Left lung (tissue), 10 donors: ENCODE data around the gene STXBP5L. TPM values are rescaled to one million over a fixed set of nuclear protein-coding genes. Genes with fewer than 3 reads are reported as not detected.
A peak's percentile ranks its signal among the peaks of the same experiment; 100 is the strongest.
"Not testable (repeated sequence)": the region's sequence is repeated elsewhere in the genome, so short reads cannot be mapped to it uniquely, and the experiment has no call there.

Experiments used
- ATAC-seq: fragments of 200-7000 bp; cut with Tn5 transposase; one replicate; pipeline ENCODE4 v1.9.1; 2020; ENCODE audit warnings: moderate library complexity
- DNase-seq, 4 donors: peaks; one replicate each; pipeline ENCODE4 v3.0.0-alpha.2; 2013 to 2020
- H3K27ac ChIP-seq, 2 donors: fragments of 200-600 bp; sonication (generic) in 1 of 2; one replicate each; pipeline versions ENCODE4 v1.5.0 to v1.8.0; 2020 to 2021
- H3K27me3 ChIP-seq, 2 donors: fragments of 200-600 bp; sonication (generic) in 1 of 2; one replicate each; pipeline versions ENCODE4 v1.5.0 to v1.8.0; 2020 to 2021
- H3K36me3 ChIP-seq, 2 donors: fragments of 200-600 bp; sonication (generic) in 1 of 2; one replicate each; pipeline versions ENCODE4 v1.5.0 to v1.8.0; 2020 to 2021
- H3K4me1 ChIP-seq, 2 donors: fragments of 200-600 bp; one replicate each; pipeline ENCODE4 v1.8.0; 2021
- H3K4me3 ChIP-seq, 2 donors: fragments of 200-600 bp; sonication (generic) in 1 of 2; one replicate each; pipeline versions ENCODE4 v1.5.0 to v1.8.0; 2020 to 2021; ENCODE audit warnings: mild to moderate bottlenecking in 1 of 2
- H3K9me3 ChIP-seq, 2 donors: fragments of 200-600 bp; sonication (generic) in 1 of 2; one replicate each; pipeline versions ENCODE4 v1.5.0 to v1.8.0; 2020 to 2021
- intact Hi-C, 2 donors: fragments of 100-400 bp; cut with DNase I; formaldehyde crosslinking; loops; one replicate each; pipeline versions ENCODE4 v1.11.2 to v1.14.2; 2022
- polyA plus RNA-seq, 6 donors: library from polyadenylated mRNA; unstranded; fragments of 120-200 nt; gene quantifications; one replicate each; pipeline ENCODE4 v1.2.1, GENCODE V29; 2013; ENCODE audit not compliant: insufficient read length in 6 of 6
- total RNA-seq, 2 donors: library from RNA; stranded (reverse); fragmentation: NEBNext Ultra II Directional; extraction: Animal tissue kit (Norgen Biotek cat#: 25700); gene quantifications; one replicate each; pipeline ENCODE4 v1.2.1, GENCODE V29; 2021
- TF ChIP-seq, protein P1 (sequence below), 2 donors: fragments of 200-600 bp; sonication (generic) in 1 of 2; IDR thresholded peaks; one replicate each; pipeline versions ENCODE4 v1.5.0 to v1.8.0; 2021; ENCODE audit warnings: antibody characterized with exemption in 2 of 2
- donor health status: DM: no; HTN: yes; CAD: no.
- donor health status: DM: no; HTN: no; CAD: no.

STXBP5L gene
- total and polyA plus RNA-seq, 8 donors, result 0.14 to 0.41 (median 0.17) TPM; not detected in 2

DNA sequence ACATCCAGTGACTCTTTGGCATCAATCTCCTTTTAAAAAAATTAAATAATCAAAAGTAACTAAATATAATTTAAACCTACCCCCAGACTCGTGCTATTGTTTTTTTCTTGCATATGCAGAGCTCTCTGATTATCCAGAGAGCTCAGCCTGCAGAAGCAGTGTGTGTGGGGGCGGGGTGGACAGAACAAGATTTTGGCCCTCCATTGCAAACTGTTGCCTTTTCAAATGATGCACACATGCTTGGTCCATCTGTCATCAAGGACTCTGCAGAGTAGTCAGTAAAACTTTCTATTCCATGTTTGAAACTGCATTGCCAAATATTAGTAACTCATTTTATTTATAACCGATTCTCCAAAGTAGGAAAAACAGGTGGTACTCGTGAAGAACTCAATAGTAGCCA lies 28.6 kb upstream of the STXBP5L start:
- TF ChIP-seq, protein P1, sequence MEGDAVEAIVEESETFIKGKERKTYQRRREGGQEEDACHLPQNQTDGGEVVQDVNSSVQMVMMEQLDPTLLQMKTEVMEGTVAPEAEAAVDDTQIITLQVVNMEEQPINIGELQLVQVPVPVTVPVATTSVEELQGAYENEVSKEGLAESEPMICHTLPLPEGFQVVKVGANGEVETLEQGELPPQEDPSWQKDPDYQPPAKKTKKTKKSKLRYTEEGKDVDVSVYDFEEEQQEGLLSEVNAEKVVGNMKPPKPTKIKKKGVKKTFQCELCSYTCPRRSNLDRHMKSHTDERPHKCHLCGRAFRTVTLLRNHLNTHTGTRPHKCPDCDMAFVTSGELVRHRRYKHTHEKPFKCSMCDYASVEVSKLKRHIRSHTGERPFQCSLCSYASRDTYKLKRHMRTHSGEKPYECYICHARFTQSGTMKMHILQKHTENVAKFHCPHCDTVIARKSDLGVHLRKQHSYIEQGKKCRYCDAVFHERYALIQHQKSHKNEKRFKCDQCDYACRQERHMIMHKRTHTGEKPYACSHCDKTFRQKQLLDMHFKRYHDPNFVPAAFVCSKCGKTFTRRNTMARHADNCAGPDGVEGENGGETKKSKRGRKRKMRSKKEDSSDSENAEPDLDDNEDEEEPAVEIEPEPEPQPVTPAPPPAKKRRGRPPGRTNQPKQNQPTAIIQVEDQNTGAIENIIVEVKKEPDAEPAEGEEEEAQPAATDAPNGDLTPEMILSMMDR (IDR thresholded peaks at IDR 0.05), result no peak
- H3K36me3 ChIP-seq, result no peaks in the 10 kb centered on the region
- H3K9me3 ChIP-seq, result no peaks in the 10 kb centered on the region
- H3K27ac ChIP-seq, result no peak overlapping the region
- H3K27me3 ChIP-seq, result no peaks in the 10 kb centered on the region
- intact Hi-C loops, result no loop called here
- no peaks in the 10 kb centered on the region for H3K4me1 ChIP-seq
- ATAC-seq (no peak), DNase-seq (no peak)
- no peak overlapping the region for H3K4me3 ChIP-seq

DNA sequence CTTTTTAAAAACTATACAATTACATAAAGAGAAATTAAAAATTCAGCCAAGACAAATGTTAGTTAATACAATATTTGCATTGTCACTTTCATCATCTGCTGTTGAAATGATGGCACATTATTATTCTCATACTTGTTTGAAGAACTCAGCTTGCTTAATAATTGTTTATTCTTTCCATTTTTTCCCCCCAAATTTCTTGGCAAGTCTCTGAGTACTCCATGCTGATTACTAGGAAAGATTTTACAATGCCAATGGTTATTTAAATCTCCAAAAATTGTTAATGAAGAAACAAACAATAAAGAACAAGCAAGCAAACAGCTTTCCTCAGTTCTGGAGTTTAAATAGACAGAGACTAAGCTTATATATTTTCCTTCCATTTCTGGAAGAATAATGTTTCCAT lies 15.1 kb upstream of the STXBP5L start:
- Histone ChIP-seq H3K36me3 (no peaks in the 10 kb centered on the region), H3K27me3 (no peaks in the 10 kb centered on the region), H3K4me1 (no peaks in the 10 kb centered on the region), H3K9me3 (peaks cover 0 to 3% of the 10 kb centered on the region in 2 donors), H3K4me3 (no peak overlapping the region), H3K27ac (no peak overlapping the region)
- intact Hi-C loops, result no loop called here
- TF ChIP-seq, protein P1 (IDR thresholded peaks at IDR 0.05), result no peak
- no peak for ATAC-seq
- DNase-seq, result no peak

DNA sequence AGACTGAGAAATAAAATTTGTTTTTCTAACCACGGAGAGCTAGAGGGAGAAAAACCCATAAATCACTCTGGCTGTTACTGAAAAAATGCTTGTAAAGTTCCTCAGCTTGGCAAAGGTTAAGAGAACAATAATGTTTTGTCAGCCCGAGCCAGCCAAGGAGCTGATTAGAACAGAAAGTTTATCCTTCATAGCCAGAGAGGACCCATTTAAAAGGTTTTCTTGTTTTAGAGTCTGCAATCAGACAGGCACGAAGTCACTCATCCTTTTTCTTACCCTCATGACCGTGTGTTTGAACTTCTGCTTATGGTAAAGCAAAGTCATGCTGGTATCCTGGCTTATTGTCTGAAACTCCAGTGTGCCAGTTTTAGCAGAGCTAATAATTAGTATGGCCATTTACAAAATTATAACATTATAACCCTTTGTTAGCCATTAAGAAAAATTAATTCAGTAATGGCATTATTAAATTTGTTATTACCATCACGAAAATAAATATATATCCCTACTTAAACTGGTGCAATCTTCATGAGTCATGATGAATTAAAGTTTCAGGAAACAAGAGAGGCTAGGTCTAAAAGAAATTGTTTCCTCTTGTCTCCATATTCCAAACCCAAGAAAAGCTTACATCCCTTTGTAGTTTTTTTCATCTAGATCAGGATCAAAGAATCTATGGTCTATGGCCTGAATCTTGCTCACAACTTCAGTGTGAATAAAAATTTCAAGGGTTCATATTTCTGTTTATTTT lies 13.5 kb upstream of the STXBP5L start:
- intact Hi-C loops, result no loop called here
- H3K27ac ChIP-seq, result no peak overlapping the region
- no peak for ATAC-seq
- H3K4me3 ChIP-seq, result no peak overlapping the region
- no peak for DNase-seq
- H3K27me3 ChIP-seq, result no peaks in the 10 kb centered on the region
- H3K36me3 ChIP-seq, result no peaks in the 10 kb centered on the region
- TF ChIP-seq, protein P1 (IDR thresholded peaks at IDR 0.05), result no peak
- H3K9me3 ChIP-seq, result peaks cover 0 to 3% of the 10 kb centered on the region in 2 donors
- H3K4me1 ChIP-seq, result no peaks in the 10 kb centered on the region

DNA sequence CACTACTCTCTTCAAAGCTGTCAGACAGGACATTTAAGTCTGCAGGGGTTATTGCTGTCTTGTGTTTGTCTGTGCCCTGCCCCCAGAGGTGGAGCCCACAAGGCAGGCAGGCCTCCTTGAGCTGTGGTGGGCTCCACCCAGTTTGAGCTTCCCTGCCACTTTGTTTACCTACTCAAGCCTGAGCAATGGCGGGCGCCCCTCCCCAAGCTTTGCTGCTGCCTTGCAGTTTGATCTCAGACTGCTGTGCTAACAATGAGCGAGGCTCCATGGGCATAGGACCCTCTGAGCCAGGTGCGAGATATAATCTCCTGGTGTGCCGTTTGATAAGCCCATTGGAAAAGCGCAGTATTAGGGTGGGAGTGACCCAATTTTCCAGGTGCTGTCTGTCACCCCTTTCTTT lies 6.3 kb upstream of the STXBP5L start:
- intact Hi-C loops, H3K4me3 ChIP-seq, H3K27ac ChIP-seq, ATAC-seq, H3K36me3 ChIP-seq, H3K9me3 ChIP-seq, H3K4me1 ChIP-seq: not testable (repeated sequence)
- DNase-seq, result peak in 1 of 4 donors; percentile 39
- peaks cover 0 to 14% of the 10 kb centered on the region in 2 donors for H3K27me3 ChIP-seq

DNA sequence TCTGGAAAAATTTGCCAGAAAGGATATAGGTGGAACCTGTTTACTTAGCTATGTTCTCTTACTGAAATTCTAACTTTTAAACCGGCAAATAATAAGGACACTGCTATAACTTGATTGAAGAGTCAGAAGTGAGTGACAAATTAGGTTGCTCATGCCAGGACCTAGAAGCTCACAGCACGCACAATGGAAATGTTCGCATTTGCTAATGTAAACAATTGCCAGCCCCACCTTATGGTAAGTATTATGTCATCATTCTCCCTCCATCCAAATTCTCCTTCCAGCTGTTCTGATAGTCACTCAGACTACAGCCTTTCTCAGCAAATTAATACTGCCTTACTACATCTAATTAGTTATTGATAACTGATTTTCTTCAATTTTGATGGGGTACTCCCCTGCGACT lies 4.8 kb upstream of the STXBP5L start:
- H3K9me3 ChIP-seq, result peaks cover 0 to 2% of the 10 kb centered on the region in 2 donors
- H3K27ac ChIP-seq, result no peak overlapping the region
- intact Hi-C loops, result no loop called here
- peaks cover 0 to 5% of the 10 kb centered on the region in 2 donors for H3K4me1 ChIP-seq
- ATAC-seq, result no peak
- TF ChIP-seq, protein P1 (IDR thresholded peaks at IDR 0.05), result no peak
- H3K4me3 ChIP-seq, result no peak overlapping the region
- H3K27me3 ChIP-seq, result peaks cover 9 to 29% of the 10 kb centered on the region in 2 donors
- no peak for DNase-seq
- H3K36me3 ChIP-seq, result no peaks in the 10 kb centered on the region

DNA sequence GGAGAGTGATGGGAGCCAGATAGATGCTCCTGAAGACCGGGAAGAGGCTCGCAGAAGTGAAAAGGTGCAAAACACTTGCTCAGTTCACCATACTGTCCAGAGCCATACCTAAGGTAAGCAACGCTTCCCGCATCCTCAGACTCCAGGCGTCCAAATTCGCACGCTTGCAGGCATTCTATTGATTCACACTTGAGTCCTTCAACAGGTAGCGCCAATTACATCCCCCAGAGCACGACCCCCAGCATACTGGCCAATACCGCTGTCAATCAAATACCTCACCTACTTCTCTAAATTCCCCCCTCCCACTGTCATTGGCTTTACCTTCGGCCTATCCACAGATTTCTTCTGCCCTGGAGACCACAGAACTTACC lies 361 bp upstream of the STXBP5L start:
- Histone ChIP-seq H3K36me3 (no peaks in the 10 kb centered on the region), H3K27ac (no peak overlapping the region), H3K9me3 (no peaks in the 10 kb centered on the region), H3K4me1 (peaks cover 0 to 20% of the 10 kb centered on the region in 2 donors), H3K27me3 (peaks cover 35 to 73% of the 10 kb centered on the region in 2 donors), H3K4me3 (peak overlapping the region in 1 of 2 donors; percentile 27)
- ATAC-seq, result no peak
- TF ChIP-seq, protein P1 (IDR thresholded peaks at IDR 0.05), result no peak
- intact Hi-C loops, result no loop called here
- DNase-seq, result no peak
